GM10248 (cell line): ENCODE data around the gene DCUN1D3.

Experiments used
- CTCF ChIA-PET: fragments of 300-600 bp; sonication (Branson Sonifier 250); formaldehyde crosslinking; extraction: SDS; loops from one replicate; lab custom pipeline; 2021; ENCODE audit warnings: antibody characterized with exemption; lab: Yijun Ruan, JAX
- POLR2A ChIA-PET: fragments of 350-650 bp; sonication (Branson Sonifier 250); formaldehyde crosslinking; extraction: SDS; loops from one replicate; lab custom pipeline; 2020; ENCODE audit warnings: antibody characterized with exemption; lab: Yijun Ruan, JAX
- DNase-seq: peaks from one replicate; pipeline ENCODE4 v3.0.0; 2012; ENCODE audit errors: extremely low spot score
- TF ChIP-seq, protein P1 (sequence below): IDR thresholded peaks from 2 replicates; pipeline ENCODE4 v1.5.1; 2012; ENCODE audit warnings: mild to moderate bottlenecking, low read depth; ENCODE audit errors: extremely low read depth, missing control alignments, control extremely low read depth

DCUN1D3 gene

DNA sequence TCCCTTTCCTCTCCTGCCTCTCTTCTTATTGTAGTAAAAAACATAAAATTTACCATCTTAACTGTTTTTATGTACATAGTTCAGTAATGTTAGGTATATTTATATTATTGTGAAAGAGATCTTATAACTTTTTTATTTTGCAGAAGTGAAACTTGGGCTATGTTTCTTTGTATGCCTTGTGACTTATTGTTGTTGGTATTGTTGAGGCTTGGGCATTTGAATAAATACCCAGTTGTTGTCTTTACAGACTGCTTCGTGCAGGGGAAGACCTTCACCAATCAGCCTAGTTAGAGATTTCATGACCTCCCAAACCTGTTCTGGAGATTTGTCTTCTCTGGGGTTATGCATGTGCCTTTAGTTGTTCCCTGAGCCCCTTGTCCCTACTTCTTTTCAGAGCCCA is 61.9 kb downstream of the DCUN1D3 start:
- ChIA-PET CTCF (no interaction called here), POLR2A (no interaction called here)
- TF ChIP-seq, protein P1, sequence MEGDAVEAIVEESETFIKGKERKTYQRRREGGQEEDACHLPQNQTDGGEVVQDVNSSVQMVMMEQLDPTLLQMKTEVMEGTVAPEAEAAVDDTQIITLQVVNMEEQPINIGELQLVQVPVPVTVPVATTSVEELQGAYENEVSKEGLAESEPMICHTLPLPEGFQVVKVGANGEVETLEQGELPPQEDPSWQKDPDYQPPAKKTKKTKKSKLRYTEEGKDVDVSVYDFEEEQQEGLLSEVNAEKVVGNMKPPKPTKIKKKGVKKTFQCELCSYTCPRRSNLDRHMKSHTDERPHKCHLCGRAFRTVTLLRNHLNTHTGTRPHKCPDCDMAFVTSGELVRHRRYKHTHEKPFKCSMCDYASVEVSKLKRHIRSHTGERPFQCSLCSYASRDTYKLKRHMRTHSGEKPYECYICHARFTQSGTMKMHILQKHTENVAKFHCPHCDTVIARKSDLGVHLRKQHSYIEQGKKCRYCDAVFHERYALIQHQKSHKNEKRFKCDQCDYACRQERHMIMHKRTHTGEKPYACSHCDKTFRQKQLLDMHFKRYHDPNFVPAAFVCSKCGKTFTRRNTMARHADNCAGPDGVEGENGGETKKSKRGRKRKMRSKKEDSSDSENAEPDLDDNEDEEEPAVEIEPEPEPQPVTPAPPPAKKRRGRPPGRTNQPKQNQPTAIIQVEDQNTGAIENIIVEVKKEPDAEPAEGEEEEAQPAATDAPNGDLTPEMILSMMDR: no peak
- no peak for DNase-seq

DNA sequence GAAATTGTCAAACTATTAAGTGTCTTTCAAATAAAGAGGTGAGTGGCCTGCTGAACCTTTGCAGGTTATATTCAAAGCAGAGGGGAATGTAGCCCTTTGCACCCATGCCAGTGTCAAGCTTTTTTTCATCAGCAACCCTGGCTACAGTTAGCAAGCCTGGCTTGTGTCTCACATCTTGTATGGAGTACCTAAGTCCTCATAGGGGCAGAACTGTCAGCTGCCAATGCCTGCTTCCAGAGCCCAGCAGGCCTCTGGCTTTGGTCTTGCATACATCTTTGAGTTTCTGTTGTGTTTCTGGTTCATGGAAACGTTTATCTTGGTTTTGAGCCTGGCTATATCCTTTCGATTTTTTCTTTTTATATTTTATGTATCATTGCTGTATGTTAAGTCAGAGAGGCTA is 67.1 kb downstream of the DCUN1D3 start:
- no peak for DNase-seq
- POLR2A ChIA-PET: interaction anchor here (0.5 kb wide), 1 partner anchor 24 kb away, joined by 8 read pairs; no protein-coding TSS in a partner anchor
- CTCF ChIA-PET: interaction anchor here (1.0 to 2.9 kb wide), 3 partner anchors 12 to 26 kb away, joined by 3 to 12 read pairs (median 3); partner anchors contain the start of genes ERI2 and REXO5

DNA sequence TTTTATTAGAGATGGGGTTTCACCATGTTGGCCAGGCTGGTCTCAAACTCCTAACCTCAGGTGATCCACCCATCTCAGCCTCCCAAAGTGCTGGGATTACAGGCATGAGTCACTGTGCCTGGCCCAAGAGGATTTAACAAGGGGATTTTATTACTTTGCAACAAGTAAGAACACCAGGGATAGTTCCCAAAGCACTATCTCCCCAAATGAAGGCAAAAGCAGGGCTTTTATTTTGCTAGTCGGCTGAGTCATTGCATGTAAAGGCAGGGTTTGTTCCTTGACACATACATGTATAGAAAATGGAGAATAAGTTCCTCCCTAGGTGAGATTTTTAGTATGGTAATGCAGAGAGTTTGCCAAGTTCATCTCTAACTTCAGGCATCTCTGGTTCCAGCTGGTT is 69.8 kb downstream of the DCUN1D3 start:
- TF ChIP-seq, protein P1: no peak
- POLR2A ChIA-PET: no interaction called here
- no peak for DNase-seq
- CTCF ChIA-PET: interaction anchor here (1.0 to 1.1 kb wide), 2 partner anchors 18 to 20 kb away, joined by 3 to 4 read pairs; no protein-coding TSS in a partner anchor

More for the DNA sequence above, 67.1 kb downstream of the DCUN1D3 start:
- TF ChIP-seq, protein P1: no peak

DNA sequence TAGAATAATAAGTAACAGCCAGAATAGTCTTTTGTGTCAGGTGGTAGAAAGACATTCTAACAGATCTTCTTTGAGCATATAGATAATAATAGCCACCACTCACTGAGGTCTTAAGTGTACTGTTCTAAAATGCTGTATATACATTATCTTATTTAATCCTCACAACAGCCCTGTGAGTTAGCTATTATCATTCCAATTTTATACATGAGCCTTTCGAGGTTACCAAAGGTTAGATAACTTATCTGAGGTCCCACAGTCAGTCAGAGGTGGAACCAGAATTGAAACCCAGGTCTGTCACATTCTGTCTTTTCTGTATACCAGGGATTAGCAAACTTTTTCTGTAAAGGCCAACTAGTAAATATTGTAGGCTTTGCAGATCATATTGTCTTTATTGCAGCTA is 70.6 kb downstream of the DCUN1D3 start:
- no peak for DNase-seq
- TF ChIP-seq, protein P1: no peak
- ChIA-PET POLR2A (no interaction called here), CTCF (interaction anchor here (1.6 kb wide), 1 partner anchor 21 kb away, joined by 3 read pairs; no protein-coding TSS in a partner anchor)

DNA sequence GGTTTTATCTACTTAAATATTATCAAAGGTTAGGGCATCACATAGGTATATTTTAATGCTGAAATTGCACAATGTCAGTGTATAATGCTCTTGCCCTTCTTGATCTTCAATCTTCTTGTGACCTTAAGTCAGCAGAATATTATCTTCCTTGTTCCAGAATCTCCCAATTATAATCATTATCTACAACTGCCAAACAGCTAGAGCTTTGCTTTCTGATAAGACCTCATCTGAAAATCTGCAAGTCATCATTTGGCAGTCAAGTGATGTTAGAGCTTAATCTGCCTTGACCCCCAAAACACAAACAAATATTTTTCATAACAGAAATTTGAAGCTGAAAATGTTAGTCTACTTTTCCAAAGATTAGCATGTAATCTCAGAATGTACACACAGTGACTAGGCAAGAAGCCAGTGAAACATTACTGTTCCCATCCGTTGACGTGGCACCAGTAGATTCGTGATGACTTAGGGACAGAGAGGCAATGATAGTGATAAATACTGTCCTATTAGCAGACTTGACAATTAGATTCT is 74.1 kb downstream of the DCUN1D3 start:
- no peak for DNase-seq
- ChIA-PET POLR2A (no interaction called here), CTCF (interaction anchor here (2.3 to 4.1 kb wide), 2 partner anchors 11 to 22 kb away, joined by 7 to 25 read pairs; no protein-coding TSS in a partner anchor)
- TF ChIP-seq, protein P1: no peak

DNA sequence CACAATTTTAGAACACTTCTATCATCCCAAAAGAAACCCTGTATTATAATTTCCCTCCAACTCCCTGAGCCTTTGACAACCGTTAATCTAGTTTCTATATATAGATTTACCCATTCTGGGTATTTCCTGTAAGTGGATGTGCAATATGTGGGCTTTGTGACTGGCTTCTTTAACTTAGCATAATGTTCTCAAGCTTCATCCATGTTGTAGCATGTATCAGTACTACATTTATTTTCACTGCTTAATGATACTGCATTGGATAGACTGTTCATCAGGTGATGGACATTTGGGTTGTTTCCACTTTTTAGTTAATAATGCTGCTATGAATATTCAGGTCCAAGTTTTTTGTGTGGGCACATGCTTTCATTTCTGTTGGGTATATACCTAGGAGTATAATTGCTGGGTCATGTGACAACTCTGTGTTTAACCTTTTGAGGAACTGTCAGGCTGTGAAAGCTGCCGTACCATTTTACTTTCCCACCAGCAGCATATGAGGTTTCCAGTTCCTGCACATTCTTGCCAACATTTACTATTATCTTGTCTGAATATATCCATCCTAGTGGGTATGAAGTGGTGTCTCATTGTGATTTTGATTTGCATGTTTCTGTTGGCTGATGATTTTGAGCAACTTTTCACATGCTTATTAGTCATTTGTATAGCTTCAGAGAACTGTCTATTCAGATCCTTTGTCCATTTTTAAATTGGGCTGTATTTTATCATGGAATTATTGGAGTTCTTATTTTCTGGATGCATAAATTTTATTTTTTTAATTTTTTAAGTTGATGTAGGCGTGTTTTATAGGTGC is 77.4 kb downstream of the DCUN1D3 start:
- no peak for DNase-seq
- POLR2A ChIA-PET: no interaction called here
- CTCF ChIA-PET: no interaction called here
- TF ChIP-seq, protein P1: no peak
